Stimulated activated CD4-positive, alpha-beta T cell treated with anti-CD3 and anti-CD28 coated beads, Interleukin-1b, Interleukin-23, amount 100 ng/mL, for 1 hour (primary cell): ENCODE data around the gene ZNF627.
"Not testable (repeated sequence)": the region's sequence is repeated elsewhere in the genome, so short reads cannot be mapped to it uniquely, and the experiment has no call there.

Experiments
- DNase-seq, 2 donors: peaks; one replicate each; pipeline ENCODE4 v3.0.0-alpha.2; 2020; ENCODE audit warnings: low read depth in 2 of 2

Gene ZNF627

GRCh38 chr19:11597202-11598102 is at the start of gene ZNF627:
Gene ZNF627, plus strand, starts transcription at chr19:11597483. Its CDS starts 145 bp downstream, at chr19:11597628.
- peak; percentile 92 to 94 for DNase-seq

- no peak for DNase-seq
Measured at GRCh38 chr19:11547929-11548700, 49.2 kb upstream of the ZNF627 start.

- DNase-seq = no peak
Measured at GRCh38 chr19:11549386-11549953, 47.8 kb upstream of the ZNF627 start.

GRCh38 chr19:11550265-11550664 is 47.0 kb upstream of the ZNF627 start:
- DNase-seq = no peak

- DNase-seq = no peak
Measured at GRCh38 chr19:11551603-11552235, 45.6 kb upstream of the ZNF627 start.

- DNase-seq = no peak
Measured at GRCh38 chr19:11552666-11553372, 44.5 kb upstream of the ZNF627 start.

- no peak for DNase-seq
Measured at GRCh38 chr19:11554160-11554559, 43.1 kb upstream of the ZNF627 start.

- no peak for DNase-seq
Measured at GRCh38 chr19:11555246-11555645, 42.0 kb upstream of the ZNF627 start.

GRCh38 chr19:11556634-11557420 is 40.5 kb upstream of the ZNF627 start:
- no peak for DNase-seq

- DNase-seq = peak; percentile 86 to 94
Measured at GRCh38 chr19:11558881-11559828, 38.1 kb upstream of the ZNF627 start, which contains the start of gene ELOF1. Gene ELOF1, minus strand, starts transcription at chr19:11559230. Its CDS starts 4,883 bp downstream, at chr19:11554347.

- no peak for DNase-seq
Measured at GRCh38 chr19:11560404-11561051, 36.8 kb upstream of the ZNF627 start.

- no peak for DNase-seq
Measured at GRCh38 chr19:11563532-11563931, 33.8 kb upstream of the ZNF627 start.

GRCh38 chr19:11564082-11564807 is 33.0 kb upstream of the ZNF627 start:
- DNase-seq = not testable (repeated sequence)

- not testable (repeated sequence) for DNase-seq
Measured at GRCh38 chr19:11565649-11565980, 31.7 kb upstream of the ZNF627 start.

- DNase-seq = no peak
Measured at GRCh38 chr19:11566164-11566563, 31.1 kb upstream of the ZNF627 start.

GRCh38 chr19:11570039-11570462 is 27.2 kb upstream of the ZNF627 start:
- DNase-seq = no peak

- not testable (repeated sequence) for DNase-seq
Measured at GRCh38 chr19:11573354-11573753, 23.9 kb upstream of the ZNF627 start.

- DNase-seq = not testable (repeated sequence)
Measured at GRCh38 chr19:11573763-11574162, 23.5 kb upstream of the ZNF627 start.
